ENCODE measurements around the gene ZNF439. TPM values are rescaled to one million over a fixed set of nuclear protein-coding genes. Genes with fewer than 3 reads are reported as not detected.
"Not testable (repeated sequence)": the region's sequence is repeated elsewhere in the genome, so short reads cannot be mapped to it uniquely, and the experiment has no call there.

The ZNF439 gene
- total RNA-seq, 1 experiment from 2014 or later, result not detected

DNA sequence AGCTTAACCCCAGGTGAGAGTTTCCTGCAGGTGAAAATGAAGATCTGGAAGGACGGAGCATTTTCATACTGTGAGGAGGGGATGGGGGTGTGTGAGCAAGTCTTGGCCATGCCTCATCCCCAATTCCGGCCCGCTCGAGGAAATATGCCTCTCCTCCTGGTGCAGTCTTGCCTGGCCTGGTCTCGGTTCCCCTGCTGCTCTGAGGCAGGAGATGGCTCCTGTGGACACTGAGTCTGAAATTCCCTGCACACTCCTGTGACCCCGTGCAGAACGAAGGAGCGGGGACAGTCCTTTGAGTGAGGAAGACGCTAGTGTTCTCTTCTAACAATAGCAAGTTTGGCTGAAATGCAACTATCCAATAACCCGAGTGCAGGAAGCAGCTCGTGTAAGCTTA is 329 bp upstream of the ZNF439 start:
- Mint-ChIP-seq H3K36me3 (ENCODE audit: insufficient read depth, unreplicated experiment) (no peaks in the 10 kb centered on the region), H3K27ac (ENCODE audit: low read depth, unreplicated experiment) (no peak overlapping the region), H3K4me3 (ENCODE audit: unreplicated experiment) (no peak overlapping the region), H3K4me1 (ENCODE audit: insufficient read depth, unreplicated experiment) (no peaks in the 10 kb centered on the region), H3K9me3 (ENCODE audit: unreplicated experiment) (peaks cover 7% of the 10 kb centered on the region), H3K27me3 (ENCODE audit: insufficient read depth, unreplicated experiment) (no peaks in the 10 kb centered on the region)
- TF ChIP-seq, protein P1, sequence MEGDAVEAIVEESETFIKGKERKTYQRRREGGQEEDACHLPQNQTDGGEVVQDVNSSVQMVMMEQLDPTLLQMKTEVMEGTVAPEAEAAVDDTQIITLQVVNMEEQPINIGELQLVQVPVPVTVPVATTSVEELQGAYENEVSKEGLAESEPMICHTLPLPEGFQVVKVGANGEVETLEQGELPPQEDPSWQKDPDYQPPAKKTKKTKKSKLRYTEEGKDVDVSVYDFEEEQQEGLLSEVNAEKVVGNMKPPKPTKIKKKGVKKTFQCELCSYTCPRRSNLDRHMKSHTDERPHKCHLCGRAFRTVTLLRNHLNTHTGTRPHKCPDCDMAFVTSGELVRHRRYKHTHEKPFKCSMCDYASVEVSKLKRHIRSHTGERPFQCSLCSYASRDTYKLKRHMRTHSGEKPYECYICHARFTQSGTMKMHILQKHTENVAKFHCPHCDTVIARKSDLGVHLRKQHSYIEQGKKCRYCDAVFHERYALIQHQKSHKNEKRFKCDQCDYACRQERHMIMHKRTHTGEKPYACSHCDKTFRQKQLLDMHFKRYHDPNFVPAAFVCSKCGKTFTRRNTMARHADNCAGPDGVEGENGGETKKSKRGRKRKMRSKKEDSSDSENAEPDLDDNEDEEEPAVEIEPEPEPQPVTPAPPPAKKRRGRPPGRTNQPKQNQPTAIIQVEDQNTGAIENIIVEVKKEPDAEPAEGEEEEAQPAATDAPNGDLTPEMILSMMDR (IDR thresholded peaks at IDR 0.05; ENCODE audit: unreplicated experiment), result no peak
- no peak for DNase-seq (ENCODE audit: unreplicated experiment)
- ChIA-PET CTCF (interaction anchor here (0.6 kb wide), 1 partner anchor 33 kb away, joined by 4 read pairs; no protein-coding TSS in a partner anchor), POLR2A (no interaction called here)
- intact Hi-C loops (cut with micrococcal nuclease), result no loop called here
- BruUV-seq (replicated peaks), result no TSS peak

DNA sequence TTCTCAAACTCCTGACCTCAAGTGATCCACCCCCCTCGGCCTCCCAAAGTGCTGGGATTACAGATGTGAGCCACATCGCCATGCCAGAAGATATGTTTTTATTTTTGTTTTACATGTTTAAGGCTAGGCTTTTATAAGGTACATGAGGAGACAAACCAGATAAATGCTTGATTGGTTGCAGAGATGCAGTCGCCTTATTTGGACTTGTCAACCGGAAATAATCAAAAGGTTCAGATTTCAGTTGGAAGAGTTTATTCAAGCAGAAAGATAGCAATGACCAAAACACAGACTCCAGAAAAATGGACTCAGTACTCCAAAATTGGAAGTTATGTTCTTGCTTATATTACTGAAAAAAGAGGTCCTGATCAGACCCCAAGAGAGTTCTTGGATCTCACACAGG is 1.8 kb downstream of the ZNF439 start:
- CTCF ChIA-PET; BruUV-seq (replicated peaks); H3K4me3 Mint-ChIP-seq (ENCODE audit: unreplicated experiment); H3K4me1 Mint-ChIP-seq (ENCODE audit: insufficient read depth, unreplicated experiment); H3K9me3 Mint-ChIP-seq (ENCODE audit: unreplicated experiment); DNase-seq (ENCODE audit: unreplicated experiment); POLR2A ChIA-PET; H3K27me3 Mint-ChIP-seq (ENCODE audit: insufficient read depth, unreplicated experiment); H3K27ac Mint-ChIP-seq (ENCODE audit: low read depth, unreplicated experiment); intact Hi-C loops (cut with micrococcal nuclease); H3K36me3 Mint-ChIP-seq (ENCODE audit: insufficient read depth, unreplicated experiment): not testable (repeated sequence)

DNA sequence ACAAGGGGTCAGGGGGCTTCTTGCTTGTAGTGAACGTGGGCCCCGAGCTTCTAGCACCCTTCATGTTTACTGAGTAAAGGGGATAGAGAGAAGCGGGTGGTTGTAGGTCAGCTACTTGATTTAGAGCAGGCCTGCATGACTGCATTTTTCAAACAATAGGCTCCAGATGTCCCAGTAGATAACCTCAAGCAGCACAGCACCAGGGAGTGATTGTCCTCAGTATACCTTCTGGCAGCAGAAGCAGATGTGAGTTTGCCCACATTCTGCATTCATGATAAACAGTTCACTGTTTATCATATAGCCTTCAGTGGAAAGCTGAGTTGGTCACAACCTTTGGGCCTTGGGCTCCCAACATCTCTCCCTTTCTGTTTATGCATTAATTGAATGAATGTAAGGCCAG is 4.8 kb downstream of the ZNF439 start:
- Mint-ChIP-seq H3K27me3 (ENCODE audit: insufficient read depth, unreplicated experiment) (no peaks in the 10 kb centered on the region), H3K27ac (ENCODE audit: low read depth, unreplicated experiment) (no peak overlapping the region), H3K4me1 (ENCODE audit: insufficient read depth, unreplicated experiment) (no peaks in the 10 kb centered on the region), H3K9me3 (ENCODE audit: unreplicated experiment) (peaks cover 24% of the 10 kb centered on the region), H3K36me3 (ENCODE audit: insufficient read depth, unreplicated experiment) (no peaks in the 10 kb centered on the region), H3K4me3 (ENCODE audit: unreplicated experiment) (no peak overlapping the region)
- no TSS peak for BruUV-seq (replicated peaks)
- TF ChIP-seq, protein P1 (IDR thresholded peaks at IDR 0.05; ENCODE audit: unreplicated experiment), result no peak
- ChIA-PET CTCF (interaction anchor here (0.6 kb wide), 1 partner anchor 47 kb away, joined by 3 read pairs; no protein-coding TSS in a partner anchor), POLR2A (no interaction called here)
- no peak for DNase-seq (ENCODE audit: unreplicated experiment)
- intact Hi-C loops (cut with micrococcal nuclease), result no loop called here

DNA sequence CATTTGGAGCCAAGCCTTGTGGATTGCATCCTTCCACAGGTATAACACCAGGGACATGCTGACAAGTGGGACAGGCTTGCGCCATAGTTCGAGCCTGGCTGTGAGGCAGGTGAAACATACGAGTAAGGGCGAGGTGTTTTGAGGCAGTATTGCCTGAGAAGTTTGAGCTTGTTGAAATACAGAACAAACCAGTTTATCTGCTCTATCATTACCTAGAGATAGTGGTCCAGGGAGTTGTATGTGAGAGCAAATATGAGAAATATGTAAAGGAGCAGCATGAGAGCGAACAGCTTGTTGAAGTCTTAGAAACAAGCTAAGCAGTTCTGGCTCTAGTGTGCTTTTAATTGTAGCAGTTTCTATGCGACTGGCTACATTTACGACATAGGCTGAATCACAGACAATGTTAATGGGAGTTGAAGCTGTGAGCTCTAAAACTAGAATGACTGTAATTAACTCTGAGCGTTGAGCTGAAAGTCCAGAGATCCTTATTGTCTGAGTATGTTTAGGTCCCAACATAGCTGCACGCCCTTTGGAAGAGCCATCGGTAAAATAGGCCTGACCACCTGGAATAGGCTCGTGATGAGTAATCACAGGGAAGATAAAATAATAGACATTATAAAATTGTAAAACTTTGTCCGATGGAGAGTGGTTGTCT is 8.2 kb downstream of the ZNF439 start:
- TF ChIP-seq, protein P1 (IDR thresholded peaks at IDR 0.05; ENCODE audit: unreplicated experiment), result no peak
- intact Hi-C loops (cut with micrococcal nuclease), result no loop called here
- H3K27ac Mint-ChIP-seq (ENCODE audit: low read depth, unreplicated experiment), result no peak overlapping the region
- no peak overlapping the region for H3K4me3 Mint-ChIP-seq (ENCODE audit: unreplicated experiment)
- H3K4me1 Mint-ChIP-seq (ENCODE audit: insufficient read depth, unreplicated experiment), result no peaks in the 10 kb centered on the region
- POLR2A ChIA-PET, result no interaction called here
- H3K36me3 Mint-ChIP-seq (ENCODE audit: insufficient read depth, unreplicated experiment), result no peaks in the 10 kb centered on the region
- BruUV-seq (replicated peaks), result no TSS peak
- peaks cover 36% of the 10 kb centered on the region for H3K9me3 Mint-ChIP-seq (ENCODE audit: unreplicated experiment)
- H3K27me3 Mint-ChIP-seq (ENCODE audit: insufficient read depth, unreplicated experiment), result no peaks in the 10 kb centered on the region
- CTCF ChIA-PET, result interaction anchor here (0.9 kb wide), 1 partner anchor 132 kb away, joined by 3 read pairs; no protein-coding TSS in a partner anchor
- no peak for DNase-seq (ENCODE audit: unreplicated experiment)

DNA sequence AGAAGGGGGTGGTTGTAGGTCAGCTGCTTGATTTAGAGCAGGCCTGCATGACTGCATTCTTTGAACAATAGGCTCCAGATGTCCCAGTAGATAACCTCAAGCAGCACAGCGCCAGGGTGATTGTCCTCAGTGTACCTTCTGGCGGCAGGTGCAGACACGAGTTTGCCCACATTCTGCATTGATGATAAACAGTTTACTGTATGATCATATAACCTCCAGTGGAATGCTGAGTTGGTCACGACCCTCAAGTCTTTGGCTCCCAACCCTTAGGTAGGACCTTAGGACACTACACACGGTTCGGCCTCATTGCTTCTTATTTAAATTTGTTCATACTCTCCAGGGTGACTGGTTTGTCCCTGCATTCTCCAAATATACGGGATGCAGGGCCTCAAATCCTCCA is 12.2 kb downstream of the ZNF439 start:
- peaks cover 32% of the 10 kb centered on the region for H3K9me3 Mint-ChIP-seq (ENCODE audit: unreplicated experiment)
- ChIA-PET CTCF (no interaction called here), POLR2A (no interaction called here)
- intact Hi-C loops (cut with micrococcal nuclease), result no loop called here
- H3K27ac Mint-ChIP-seq (ENCODE audit: low read depth, unreplicated experiment), result no peak overlapping the region
- H3K27me3 Mint-ChIP-seq (ENCODE audit: insufficient read depth, unreplicated experiment), result no peaks in the 10 kb centered on the region
- no peaks in the 10 kb centered on the region for H3K36me3 Mint-ChIP-seq (ENCODE audit: insufficient read depth, unreplicated experiment)
- no peaks in the 10 kb centered on the region for H3K4me1 Mint-ChIP-seq (ENCODE audit: insufficient read depth, unreplicated experiment)
- TF ChIP-seq, protein P1 (IDR thresholded peaks at IDR 0.05; ENCODE audit: unreplicated experiment), result no peak
- no peak overlapping the region for H3K4me3 Mint-ChIP-seq (ENCODE audit: unreplicated experiment)
- BruUV-seq (replicated peaks), result no TSS peak
- DNase-seq (ENCODE audit: unreplicated experiment), result no peak
